ENCODE data around the gene ZNF319.

Gene ZNF319

DNA sequence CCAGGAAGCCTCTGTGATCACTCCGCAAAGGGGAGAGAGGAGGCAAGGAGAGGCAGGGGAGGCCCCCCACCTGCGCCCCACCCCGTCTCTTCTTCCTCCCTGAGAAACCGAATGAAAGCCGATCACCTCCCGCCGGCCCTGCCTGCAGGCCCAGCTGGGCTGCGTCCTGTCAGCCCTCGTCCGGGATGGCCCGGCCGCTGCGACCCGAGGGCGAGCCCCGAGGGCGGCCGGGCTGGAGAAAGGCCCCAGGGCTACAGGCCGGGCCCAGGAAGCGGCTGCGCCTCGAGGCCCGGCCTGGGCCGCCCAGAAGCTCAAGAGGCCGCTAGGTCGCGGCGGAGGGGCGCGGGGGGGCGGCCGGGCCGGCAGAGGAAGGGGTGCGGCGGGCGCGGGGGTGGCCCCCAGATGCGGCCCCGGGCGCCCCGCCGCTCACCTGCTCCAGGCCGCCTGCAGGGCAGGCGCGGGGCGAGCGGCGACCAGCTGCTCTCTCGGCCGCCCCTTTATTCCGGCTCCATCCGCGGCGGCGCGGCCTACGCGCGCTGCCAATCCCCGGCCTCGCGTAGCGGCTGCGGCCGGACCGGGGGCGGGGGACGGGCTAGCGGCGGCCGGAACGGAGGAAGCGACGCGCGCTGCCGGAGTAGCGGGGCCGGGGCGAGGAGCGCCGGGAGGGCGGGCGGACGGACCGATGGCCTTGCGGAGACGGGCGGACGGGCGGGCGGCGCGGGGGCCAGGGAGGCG is at the start of gene ZNF319:
TSS of gene ZNF319 (minus strand) at position 702 of the 735 bp plus-strand sequence. CDS start 2,407 bp downstream, outside the sequence.
- DNase-seq: no peak

DNA sequence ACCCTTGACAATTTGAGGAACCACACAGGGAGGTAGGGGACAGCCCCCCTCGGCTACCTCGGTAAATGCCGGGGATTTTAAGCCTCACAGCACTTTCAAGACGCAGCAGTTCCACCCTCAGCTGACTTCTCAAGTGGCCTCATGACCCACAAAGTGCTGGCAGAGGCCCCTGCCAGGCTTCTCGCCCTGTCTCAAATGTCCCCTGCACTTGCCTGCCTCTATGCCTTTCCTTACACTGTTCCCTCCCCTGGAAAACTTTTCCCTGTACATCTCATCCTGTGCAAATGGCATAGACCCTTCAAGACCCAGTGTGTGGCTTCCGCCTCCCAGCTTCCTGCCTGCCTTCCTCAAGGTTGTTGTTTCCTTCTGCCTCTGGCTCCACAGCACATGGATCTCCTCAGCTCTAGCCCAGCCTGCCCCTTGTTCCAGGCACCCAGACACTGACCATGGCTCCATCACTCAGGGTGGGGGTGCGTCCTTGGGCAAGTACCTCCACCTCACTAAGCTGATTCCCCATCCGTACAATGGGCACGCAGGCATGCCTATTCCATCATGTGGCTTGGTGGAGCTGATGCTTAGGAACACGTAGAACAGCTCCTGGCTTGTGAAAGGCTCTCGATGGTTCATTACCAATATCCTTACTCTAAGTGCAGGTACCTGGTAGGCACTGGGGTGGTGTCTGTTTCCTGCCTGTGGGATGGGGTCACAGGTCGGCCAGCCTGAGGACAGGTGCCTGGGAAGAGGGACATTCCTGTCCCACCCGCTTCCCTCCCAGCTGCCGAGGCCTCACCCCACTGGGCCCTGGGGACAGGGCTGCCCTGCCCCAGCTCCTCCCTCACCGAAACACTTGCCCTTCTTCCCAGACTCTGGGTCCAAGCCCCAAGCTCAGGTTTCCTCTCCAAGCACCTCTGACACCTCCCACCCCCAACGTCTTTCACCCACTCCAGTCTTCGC is 49.0 kb upstream of the ZNF319 start:
- no peak for DNase-seq

DNA sequence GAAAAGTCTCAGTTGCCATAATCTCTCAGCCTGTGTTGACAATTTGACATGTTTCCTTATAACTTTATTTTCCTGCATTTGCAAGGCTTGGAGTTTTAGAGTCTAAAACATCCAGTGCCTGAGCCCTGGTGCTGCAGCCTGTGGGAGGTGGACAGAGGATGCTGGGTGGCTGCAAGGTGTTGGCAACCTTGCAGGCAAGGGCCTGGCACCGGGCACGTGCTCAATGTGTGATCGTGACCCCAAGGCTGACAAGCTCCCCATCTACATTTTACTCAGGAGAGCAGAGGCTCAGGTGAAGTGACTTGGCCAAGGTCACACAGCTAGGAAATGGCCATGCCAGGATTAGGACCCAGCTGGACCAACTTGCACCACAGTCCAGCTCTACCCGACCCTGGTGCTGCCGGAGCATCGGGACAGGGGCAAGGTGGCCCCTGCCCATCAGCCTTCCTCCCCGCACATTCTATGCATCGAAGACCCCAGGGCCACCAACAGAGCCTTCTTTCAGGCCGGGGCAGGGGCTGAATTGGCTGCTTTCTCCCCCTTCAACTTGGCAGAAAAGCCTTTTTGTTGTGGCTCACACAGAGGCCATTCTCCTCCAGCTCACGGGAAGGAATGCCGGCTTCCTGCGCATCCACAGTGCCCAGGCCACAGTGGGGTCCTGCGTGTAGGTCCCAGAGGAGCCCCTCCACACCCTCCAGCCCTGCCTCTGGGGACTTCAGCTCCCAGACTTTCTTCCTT is 48.2 kb upstream of the ZNF319 start:
- no peak for DNase-seq

DNA sequence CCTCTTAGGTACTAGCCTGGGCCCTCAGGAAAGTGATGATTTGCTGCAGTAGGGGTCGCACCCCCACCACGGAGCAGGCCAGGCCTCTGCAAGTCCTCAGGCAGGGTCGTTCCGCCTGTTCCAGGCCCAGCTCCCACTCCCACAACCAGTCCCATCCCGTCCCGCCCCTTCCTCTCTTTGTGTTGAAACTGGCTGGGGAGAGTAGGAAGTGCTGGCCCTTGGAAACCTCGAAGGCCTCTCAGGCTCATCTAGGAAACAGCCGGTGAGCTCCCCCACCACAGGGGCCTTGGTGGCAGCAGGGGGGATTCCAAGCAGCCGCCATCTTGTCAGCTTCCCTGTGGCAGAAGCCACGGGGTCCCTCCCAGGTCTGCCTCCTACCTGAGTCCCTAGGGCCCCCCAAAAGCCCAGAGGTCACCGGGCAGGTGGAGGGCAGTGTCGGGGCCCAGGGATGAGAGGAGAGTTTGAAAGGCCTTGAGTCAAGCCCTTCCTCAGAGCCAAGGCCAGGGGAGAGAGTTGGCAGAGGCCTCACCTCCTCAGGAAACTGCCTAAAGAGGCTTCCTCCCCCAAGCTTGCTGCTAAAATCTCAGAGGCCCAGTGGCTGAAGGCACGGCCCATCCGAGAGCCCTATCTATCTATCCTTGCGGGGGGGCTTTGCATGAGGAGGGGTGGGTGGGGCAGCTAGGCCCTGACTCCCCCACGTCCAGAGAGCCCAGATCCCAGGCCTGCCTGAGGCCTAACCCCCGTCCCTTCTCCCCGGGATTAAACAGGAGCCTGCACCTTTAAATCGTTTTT is 47.3 kb upstream of the ZNF319 start:
- DNase-seq: no peak

DNA sequence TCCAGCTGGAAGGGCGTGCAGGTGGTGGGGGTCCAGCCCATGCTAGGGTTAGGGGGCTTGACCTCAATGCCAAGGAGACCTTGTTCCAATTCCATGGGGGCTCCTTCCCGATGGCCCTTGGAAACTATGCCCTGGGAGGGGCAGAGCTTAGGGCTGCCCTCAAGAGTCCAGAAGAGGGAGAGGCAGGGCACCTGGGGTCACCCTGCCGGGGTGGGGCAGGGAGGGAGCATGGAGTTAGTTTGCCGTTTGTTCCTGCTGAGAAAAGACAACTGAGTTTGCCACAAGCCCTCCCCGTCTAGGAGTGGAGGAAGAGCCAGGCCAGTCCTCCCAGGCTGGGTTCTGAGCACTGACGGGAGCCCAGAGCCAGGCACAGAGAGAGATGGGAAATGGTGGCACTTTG is 46.5 kb upstream of the ZNF319 start:
- no peak for DNase-seq

DNA sequence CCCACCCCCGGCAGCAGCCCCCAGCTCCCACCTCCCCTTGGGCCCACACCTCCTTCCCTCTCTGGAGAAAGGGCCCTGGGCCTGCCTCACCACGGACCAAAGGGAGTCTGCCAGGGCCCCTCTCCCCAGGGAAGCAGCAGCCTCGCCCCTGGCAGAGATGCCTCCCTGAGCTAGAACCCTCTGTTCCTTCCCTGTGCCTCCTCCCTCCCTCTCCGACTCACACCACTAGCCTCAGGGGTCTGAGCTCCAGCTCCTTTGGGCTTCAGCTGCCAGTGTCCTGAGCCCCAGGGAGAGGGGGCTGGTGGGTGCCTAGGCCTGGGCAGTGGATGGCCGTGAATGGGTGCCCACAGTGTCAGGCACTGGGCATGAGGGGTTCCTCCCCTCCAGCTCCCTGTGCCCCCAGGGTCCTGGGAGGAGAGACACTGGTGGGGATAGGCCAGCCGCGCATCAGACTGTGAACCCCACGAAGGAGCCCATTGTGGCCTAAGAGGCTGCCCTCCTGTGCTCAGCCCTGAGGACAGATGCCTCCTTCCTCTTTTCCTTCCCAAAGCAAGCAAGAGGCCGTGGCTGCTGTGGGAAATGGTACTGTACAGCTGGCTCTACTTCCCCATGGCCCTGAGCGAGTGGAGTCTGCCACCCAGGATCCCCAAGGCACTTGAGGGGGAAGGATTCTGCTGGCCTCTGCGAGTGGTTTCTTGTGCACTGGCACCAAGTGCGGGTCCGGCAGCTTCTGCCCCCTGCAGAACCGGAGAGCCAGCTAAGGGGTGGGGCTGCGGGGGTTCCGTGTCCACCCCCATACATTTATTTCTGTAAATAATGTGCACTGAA is 45.8 kb upstream of the ZNF319 start:
- DNase-seq: no peak

DNA sequence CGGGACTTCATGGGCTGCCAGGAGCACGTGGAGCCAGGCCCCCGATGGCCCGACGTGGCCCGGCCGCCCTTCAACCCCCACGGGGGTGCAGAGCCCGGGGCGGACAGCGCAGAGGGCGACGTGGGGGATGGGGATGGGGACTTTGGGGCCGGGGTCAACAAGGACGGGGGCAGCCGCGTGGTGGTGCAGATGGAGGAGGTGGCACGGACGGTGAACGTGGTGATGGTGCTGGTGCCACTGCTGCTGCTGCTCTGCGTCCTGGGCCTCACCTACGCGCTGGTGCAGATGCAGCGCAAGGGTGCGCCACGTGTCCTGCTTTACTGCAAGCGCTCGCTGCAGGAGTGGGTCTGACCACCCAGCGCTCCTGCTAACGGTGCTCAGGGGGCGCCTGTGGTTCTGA is 44.6 kb upstream of the ZNF319 start:
- DNase-seq: no peak

DNA sequence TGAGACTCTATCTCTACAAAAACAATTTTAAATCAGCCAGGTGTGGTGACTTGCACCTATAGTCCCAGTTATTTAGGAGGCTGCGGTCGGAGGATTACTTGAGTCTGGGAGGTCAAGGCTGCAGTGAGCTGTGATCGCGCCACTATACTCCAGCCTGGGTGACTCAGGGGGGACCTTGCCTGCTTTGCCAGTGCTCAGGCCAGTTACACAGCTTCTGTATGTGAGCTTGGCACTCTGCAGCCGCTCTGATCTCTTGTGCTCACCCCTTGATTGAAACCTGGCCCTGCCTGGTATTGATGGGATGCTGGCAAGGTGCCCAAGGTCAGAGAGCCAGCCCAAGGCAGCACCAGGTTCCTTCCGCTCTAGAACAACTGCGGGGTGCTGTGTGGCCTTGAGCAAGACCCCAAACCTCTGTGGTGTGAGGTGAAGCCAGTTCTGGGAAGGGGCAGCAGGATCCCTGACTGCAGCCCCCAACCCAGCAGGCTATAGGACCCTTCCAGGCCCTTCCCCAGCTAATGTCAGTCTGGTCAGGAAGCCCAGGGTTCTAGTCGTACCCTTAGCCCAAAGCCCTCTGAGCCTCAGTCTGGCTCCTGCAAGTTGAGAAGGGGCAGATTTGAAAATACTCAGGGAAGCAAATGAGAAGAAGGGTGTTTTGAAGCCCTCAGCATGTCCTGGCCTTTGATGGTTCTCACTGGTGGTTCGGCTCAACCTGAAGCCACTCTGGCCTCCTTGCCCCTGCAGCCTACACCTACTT is 44.0 kb upstream of the ZNF319 start:
- DNase-seq: no peak

DNA sequence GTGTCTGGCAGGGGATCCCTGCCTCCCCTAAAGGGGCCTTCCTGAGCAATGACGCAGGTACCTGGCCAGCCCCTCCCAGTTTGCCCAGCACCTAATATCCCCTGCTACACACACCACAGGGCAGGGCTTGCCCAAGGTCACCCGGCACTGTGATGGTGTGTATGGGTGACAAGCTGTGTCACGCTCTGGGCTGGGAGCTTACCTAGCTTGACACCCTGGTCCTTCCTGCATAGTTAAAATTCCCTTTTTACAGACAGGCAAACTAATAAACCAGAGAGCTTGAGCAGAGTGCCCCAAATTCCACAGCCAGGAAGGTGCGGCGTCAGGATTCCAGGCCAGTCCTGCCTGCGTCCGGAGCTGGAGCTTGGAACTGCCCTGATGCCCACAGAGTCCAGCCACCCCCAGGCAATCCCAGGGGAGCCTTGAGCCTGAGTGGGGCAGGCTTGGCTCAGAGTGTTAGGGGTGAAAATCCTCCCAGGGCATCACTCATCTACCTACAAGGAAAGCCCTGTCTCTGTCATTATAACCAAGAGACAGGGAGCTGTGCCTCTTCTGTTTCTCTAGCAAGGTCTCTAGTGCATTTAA is 43.2 kb upstream of the ZNF319 start:
- no peak for DNase-seq

DNA sequence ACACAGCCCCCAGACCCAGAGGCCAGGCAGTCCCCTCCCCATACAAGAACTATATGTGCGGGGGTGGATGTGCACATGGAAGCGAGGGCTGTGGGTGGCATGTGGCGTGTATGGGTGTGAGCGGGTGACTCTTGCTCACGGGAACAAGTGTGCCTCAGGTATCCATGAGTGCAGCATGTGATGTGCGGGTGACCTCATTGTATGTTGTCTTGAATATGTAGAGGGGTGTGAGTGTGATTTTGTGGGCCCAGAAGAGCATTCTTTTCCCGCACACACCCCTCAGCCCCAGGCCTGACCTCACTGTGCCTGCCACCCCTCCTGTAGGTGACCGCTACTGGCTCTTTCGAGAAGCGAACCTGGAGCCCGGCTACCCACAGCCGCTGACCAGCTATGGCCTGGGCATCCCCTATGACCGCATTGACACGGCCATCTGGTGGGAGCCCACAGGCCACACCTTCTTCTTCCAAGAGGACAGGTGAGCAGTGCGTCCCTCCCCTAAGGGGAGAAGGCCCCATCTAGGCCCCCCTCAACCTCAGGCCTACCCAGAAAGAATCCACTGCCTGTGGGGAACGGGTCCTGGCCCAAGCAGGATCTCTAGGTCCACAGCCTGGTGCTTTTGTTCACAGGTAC is 42.5 kb upstream of the ZNF319 start:
- DNase-seq: no peak

DNA sequence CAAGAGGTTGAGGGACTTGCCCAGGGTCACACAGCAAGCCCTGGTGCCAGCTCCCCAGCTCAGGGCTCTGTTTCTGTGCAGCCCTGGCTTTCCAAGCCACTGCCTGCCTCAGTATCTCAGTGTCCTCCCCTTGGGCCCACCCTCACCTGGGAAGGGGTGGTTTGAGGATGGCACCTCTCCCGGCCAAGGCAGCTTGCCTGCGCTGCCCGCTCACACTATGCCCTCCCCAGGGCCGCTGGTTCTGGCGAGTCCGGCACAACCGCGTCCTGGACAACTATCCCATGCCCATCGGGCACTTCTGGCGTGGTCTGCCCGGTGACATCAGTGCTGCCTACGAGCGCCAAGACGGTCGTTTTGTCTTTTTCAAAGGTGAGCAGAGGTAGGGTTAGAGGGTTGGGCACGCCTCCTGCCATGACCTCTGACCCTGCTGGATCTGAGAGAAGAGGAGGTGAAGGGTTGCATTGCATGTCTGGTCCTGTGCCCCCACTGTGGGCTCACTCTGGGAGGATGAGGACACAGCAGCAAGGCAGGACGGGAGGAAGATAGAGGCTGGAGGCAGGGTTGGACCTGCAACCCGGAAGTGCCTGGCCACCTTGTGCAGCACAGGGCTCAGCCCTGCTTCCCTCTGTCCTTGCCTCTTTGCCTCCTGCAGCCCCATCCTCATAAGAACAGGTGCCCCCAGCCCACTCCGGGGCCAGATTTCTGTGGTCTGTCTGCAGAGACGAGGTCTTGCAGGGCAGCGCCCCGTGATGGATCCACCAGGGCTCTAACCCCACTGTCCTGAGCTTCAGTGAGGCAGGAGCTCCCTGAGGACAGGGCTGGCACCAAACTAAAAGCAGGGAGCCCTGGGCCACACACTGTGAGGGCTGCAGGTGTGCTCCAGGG is 41.8 kb upstream of the ZNF319 start:
- DNase-seq: no peak

DNA sequence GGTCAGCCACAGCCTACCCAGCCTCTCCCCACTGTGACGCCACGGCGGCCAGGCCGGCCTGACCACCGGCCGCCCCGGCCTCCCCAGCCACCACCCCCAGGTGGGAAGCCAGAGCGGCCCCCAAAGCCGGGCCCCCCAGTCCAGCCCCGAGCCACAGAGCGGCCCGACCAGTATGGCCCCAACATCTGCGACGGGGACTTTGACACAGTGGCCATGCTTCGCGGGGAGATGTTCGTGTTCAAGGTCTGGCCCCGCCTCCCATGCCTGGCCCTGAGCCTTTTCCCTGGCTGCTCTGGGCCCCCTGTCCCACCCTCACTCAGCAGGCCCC is 41.1 kb upstream of the ZNF319 start:
- DNase-seq: no peak

DNA sequence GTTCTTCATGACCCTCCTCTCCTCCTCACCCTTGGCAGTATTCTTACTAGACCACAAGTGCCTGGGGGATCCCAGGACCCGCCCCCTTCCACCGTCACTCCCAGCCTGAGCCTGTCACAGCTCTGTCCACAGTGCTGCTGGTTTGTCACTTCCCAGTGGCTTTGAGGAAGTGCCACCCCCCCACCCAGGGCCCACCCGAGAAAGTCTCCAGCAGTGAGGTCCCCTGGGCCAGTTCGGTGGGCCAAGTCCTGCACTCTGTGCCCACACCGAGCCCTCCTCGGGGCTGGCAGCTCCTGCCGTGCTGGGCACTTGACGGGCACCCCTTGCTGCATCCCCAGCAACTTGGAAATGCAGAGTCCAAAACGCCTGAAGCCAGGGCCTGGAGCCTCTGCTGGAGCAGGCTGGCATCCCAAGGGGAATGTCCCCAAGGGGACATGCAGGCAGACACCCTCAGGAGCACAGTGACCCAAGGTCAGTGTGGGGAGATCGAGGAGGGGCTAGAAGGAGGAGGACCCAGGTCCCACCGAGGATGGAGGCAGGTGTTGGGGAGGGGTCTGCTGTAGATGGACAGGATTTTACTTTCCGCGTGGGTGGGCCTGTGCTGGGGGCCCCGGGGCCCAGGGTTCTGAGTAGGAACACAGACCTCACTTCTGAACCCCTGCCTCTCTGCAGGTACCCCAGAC is 40.6 kb upstream of the ZNF319 start:
- DNase-seq: no peak

DNA sequence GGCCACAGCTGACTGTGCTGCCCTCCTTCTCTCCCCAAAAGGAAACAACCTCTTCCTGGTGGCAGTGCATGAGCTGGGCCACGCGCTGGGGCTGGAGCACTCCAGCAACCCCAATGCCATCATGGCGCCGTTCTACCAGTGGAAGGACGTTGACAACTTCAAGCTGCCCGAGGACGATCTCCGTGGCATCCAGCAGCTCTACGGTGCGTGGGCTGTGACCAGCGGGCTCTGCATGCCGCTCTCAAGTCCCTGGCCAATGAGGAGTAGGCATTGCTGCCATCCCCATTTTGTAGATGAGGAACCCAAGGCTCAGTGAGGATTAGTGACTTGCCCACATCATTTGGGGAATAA is 40.0 kb upstream of the ZNF319 start:
- DNase-seq: no peak

DNA sequence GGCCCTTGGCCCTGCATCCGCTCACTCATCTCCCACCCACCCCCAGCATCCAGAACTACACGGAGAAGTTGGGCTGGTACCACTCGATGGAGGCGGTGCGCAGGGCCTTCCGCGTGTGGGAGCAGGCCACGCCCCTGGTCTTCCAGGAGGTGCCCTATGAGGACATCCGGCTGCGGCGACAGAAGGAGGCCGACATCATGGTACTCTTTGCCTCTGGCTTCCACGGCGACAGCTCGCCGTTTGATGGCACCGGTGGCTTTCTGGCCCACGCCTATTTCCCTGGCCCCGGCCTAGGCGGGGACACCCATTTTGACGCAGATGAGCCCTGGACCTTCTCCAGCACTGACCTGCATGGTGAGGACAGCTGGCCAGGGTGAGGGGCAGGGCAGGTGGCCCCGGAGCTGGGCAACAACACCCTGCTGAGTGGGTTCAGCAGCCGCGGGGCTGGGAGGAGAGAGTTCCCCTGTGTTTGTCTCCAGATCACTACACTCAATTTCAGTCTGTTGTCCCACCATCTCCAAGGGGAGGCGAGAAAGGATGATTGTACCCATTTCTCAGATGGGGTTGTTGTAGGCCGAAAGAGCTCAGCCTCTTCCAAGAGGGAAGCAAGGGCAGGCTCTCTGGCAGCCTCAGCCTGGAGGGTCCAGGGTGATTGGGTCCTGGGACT is 39.5 kb upstream of the ZNF319 start:
- no peak for DNase-seq

DNA sequence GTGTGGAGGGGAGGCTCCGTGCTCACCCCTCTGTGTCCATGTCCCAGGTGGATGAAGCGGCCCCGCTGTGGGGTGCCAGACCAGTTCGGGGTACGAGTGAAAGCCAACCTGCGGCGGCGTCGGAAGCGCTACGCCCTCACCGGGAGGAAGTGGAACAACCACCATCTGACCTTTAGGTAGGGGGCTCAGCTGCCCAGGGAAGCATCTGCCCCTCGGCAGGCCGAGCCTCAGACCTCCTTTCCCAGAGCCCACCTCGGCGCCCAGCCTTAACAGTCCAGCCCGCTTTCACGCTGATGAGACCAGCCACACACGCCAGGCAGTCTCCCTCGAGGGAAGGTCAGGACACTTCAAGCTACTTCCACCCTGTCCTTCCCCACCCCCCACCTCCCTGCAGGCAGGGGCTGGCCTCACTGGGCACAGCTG is 37.8 kb upstream of the ZNF319 start:
- no peak for DNase-seq

DNA sequence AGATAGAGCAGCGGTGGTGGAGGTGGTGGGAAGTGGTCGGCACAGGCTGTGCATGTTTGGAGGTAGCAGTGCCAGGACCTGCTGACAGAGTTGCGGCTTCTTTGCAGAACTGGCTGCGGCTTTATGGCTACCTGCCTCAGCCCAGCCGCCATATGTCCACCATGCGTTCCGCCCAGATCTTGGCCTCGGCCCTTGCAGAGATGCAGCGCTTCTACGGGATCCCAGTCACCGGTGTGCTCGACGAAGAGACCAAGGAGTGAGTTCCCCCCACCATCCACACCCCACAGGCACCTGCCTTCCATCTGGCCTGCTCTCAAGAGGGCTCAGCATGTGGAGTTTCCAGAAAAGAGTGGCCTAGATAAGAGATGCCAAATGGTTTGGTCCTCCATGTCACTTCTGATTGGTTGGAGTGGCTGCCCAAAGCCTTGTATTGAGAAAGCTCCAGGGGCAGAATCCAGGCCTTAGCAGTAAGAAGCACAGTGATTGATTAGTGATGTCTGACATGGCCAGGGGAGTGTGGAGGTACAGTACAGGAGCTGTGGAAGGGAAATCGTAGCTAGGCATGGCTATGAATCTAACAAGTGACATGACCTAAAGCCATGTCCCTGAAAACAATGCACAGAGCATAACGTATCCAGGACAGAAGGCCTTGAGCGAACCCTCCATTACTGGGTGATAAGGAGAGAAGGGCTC is 37.0 kb upstream of the ZNF319 start:
- no peak for DNase-seq

Measured in DMS153 (cell line).